Epithelial cell of proximal tubule (primary cell): ENCODE data around the gene RGS18. TPM values are rescaled to one million over a fixed set of nuclear protein-coding genes. Genes with fewer than 3 reads are reported as not detected.

ENCODE experiments used
- DNase-seq: peaks from one replicate; pipeline ENCODE4 v3.0.0-alpha.2; 2011; ENCODE audit warnings: low read depth
- H3K4me3 ChIP-seq: 2 replicates; pipeline ENCODE4 v1.5.1; 2011; ENCODE audit warnings: low read depth, mild to moderate bottlenecking, low read length
- total RNA-seq: library from RNA; depleted of rRNA; stranded (reverse); fragments of >200 nt; gene quantifications from 2 replicates; pipeline ENCODE4 v1.2.3, GENCODE V29; 2015
- TF ChIP-seq, protein P1 (sequence below): conservative IDR thresholded peaks from 2 replicates; pipeline ENCODE4 v1.5.1; 2012; ENCODE audit warnings: low read depth, mild to moderate bottlenecking, low read length

The RGS18 gene
- total RNA-seq, 1 donor from 2014 or later: not detected

- TF ChIP-seq, protein P1, sequence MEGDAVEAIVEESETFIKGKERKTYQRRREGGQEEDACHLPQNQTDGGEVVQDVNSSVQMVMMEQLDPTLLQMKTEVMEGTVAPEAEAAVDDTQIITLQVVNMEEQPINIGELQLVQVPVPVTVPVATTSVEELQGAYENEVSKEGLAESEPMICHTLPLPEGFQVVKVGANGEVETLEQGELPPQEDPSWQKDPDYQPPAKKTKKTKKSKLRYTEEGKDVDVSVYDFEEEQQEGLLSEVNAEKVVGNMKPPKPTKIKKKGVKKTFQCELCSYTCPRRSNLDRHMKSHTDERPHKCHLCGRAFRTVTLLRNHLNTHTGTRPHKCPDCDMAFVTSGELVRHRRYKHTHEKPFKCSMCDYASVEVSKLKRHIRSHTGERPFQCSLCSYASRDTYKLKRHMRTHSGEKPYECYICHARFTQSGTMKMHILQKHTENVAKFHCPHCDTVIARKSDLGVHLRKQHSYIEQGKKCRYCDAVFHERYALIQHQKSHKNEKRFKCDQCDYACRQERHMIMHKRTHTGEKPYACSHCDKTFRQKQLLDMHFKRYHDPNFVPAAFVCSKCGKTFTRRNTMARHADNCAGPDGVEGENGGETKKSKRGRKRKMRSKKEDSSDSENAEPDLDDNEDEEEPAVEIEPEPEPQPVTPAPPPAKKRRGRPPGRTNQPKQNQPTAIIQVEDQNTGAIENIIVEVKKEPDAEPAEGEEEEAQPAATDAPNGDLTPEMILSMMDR: no peak
- DNase-seq: no peak
- no peak overlapping the region for H3K4me3 ChIP-seq
Measured at GRCh38 chr1:192171123-192171522, 12.9 kb downstream of the RGS18 start.

GRCh38 chr1:192175971-192176370, 17.7 kb downstream of the RGS18 start:
- no peak for DNase-seq
- TF ChIP-seq, protein P1: no peak
- H3K4me3 ChIP-seq: no peak overlapping the region

DNA sequence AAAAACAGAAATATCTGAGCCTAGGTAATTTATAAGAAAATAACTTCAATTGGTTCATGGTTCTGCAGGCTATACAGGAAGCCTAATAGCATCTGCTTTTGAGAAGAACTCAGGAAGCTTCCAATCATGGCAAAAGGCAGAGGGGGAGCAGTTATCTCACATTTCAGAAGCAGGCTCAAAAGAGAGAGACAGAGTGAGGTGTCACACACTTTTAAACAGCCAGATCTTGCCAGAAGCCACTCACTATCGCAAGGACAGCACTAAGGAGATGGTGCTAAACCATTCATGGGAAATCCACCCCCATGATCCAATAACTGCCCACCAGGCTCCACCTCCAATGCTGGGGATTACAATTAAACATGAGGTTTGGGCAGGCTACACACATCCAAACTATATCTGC, 25.5 kb downstream of the RGS18 start:
- DNase-seq: no peak
- H3K4me3 ChIP-seq: no peak overlapping the region
- TF ChIP-seq, protein P1: no peak

DNA sequence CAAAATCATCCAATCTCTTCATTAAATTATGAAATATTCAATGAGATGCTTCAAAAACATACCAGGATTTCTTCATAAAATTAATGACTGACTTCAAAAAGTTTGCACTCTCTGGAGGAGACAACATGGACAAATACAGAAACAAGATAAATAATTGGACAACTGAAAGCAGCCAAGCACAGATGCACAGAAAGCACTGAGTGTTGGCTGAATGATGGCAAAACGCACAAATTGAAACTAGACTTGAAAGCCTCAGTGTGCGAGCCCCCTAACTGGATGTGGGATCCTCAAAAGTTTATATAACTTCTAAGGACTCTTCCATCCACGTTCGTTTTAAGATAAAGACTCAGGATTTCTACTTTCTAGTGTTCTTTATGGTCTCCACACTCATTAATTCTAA, 27.9 kb downstream of the RGS18 start:
- DNase-seq: no peak
- no peak overlapping the region for H3K4me3 ChIP-seq
- TF ChIP-seq, protein P1: no peak

DNA sequence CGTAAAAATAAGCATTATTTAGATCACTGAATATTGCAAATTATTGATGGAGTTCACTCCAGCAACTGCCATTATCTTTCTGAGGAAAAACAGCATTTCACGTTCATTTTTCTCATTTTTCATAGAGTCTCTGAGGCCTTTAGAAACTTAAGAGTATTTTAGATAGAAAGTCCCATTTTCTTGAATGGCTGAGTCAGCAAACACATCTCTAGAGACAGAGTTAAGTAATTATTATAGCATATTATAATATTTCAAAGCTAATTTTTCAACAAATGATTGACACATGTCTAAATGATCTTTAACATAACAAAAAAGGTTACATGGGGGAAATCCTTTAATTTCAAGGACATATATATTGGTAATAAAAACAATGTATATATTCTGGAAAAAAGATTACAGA, 31.8 kb downstream of the RGS18 start:
- DNase-seq: no peak
- TF ChIP-seq, protein P1: no peak
- no peak overlapping the region for H3K4me3 ChIP-seq

DNA sequence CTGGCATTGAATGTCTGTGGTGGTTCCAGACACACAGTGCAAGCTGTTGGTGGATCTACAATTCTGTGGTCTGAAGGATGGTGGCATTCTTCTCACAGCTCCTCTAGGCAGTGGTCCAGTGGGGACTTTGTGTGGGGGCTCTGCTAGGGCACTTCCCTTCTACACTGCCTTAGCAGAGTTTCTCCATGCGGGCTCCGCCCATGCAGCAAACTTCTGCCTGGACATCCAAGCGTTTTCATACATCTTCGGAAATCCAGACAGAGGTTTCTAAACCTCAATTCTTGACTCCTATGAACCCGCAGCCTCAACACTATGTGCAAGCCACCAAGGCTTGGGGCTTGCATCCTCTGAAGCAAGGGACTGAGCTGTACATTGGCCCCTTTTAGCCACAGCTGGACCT, 43.0 kb downstream of the RGS18 start:
- DNase-seq: no peak
- TF ChIP-seq, protein P1: no peak
- no peak overlapping the region for H3K4me3 ChIP-seq

GRCh38 chr1:192224396-192224795, 66.1 kb downstream of the RGS18 start:
- TF ChIP-seq, protein P1: no peak
- DNase-seq: no peak
- H3K4me3 ChIP-seq: no peak overlapping the region
